ENCODE results near the gene WFIKKN2. TPM values are rescaled to one million over a fixed set of nuclear protein-coding genes. Genes with fewer than 3 reads are reported as not detected.
"Not testable (repeated sequence)": the region's sequence is repeated elsewhere in the genome, so short reads cannot be mapped to it uniquely, and the experiment has no call there.

The WFIKKN2 gene
- total and polyA plus RNA-seq, 2 of the 4 experiments (the other 2 are of a cell fraction), result 0.02 TPM; not detected in 1

DNA sequence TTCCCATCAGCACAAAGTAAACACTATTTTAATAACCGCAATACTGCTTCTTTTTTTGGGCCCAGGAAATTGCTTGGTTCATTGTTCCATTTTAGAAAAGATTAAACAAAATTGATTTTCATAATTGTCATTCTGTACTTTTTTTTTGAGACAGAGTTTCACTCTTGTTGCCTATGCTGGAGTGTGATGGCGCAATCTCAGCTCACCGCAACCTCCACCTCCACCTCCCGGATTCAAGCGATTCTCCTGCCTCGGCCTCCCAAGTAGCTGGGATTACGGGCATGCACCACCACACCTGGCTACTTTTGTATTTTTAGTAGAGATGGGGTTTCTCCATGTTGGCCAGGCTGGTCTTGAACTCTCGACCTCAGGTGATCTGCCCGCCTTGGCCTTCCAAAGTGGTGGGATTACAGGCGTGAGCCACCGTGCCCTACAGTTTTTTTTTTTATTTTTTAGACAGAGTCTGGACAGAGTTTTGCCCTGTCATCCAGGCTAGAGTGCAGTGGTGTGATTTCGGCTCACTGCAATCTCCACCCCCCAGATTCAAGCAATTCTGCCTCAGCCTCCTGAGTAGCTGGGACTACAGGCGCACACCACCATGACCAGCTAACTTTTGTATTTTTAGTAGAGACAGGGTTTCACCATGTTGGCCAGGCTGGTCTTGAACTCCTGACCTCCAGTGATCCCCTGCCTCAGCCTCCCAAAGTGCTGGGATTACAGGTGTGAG is 30.5 kb upstream of the WFIKKN2 start:
- H4K91ac ChIP-seq (ENCODE audit: insufficient read depth, low read depth, low read length); H3K23ac ChIP-seq (ENCODE audit: low read depth, low read length); H3K4me1 ChIP-seq (ENCODE audit: control insufficient read depth, insufficient read depth, low read length); H2AK9ac ChIP-seq (replicated peaks; ENCODE audit: low read depth, low read length, poor library complexity); H4K5ac ChIP-seq (ENCODE audit: low read depth, low read length); H3K79me1 ChIP-seq (ENCODE audit: low read depth in 1 of 2, low read length in 2 of 2); H3K4me2 ChIP-seq (ENCODE audit: low read depth, low read length); DNase-seq; H3K4me3 ChIP-seq (ENCODE audit: insufficient read depth, low read depth, low read length); H2AK5ac ChIP-seq (ENCODE audit: low read depth, low read length); POLR2A ChIA-PET (ENCODE audit: unreplicated experiment); H3K14ac ChIP-seq (replicated peaks; ENCODE audit: low read depth, low read length); H3K18ac ChIP-seq (ENCODE audit: low read depth, low read length); intact Hi-C loops (cut with micrococcal nuclease); H2BK20ac ChIP-seq (ENCODE audit: low read depth, low read length); in situ Hi-C loops (cut with MboI; ENCODE audit: low sequenced_read_pairs); H3K9me1 ChIP-seq (ENCODE audit: insufficient read depth, low read length); H4K8ac ChIP-seq (ENCODE audit: low read depth in 2 of 2, low read length in 2 of 2); dilution Hi-C loops (cut with HindIII; ENCODE audit: low sequenced_read_pairs, unreplicated experiment); H2AFZ ChIP-seq (replicated peaks; ENCODE audit: low read length, poor library complexity); H2BK15ac ChIP-seq (ENCODE audit: low read depth, low read length); H2BK120ac ChIP-seq (ENCODE audit: low read depth, low read length); ATAC-seq (ENCODE audit: low read depth); H3K36me3 ChIP-seq (ENCODE audit: control insufficient read depth, insufficient read depth, low read length); H3K27ac ChIP-seq (ENCODE audit: insufficient read depth, low read length); H3K56ac ChIP-seq (ENCODE audit: extremely low read depth, insufficient read depth, low read length); BruUV-seq (replicated peaks); H3K9me3 ChIP-seq (ENCODE audit: control insufficient read depth, insufficient read depth, low read length); H4K20me1 ChIP-seq (ENCODE audit: insufficient read depth, low read length); H3K4ac ChIP-seq (ENCODE audit: low read depth, low read length); CTCF ChIA-PET; H2BK5ac ChIP-seq (ENCODE audit: low read depth, low read length, poor library complexity, severe bottlenecking); H3K9ac ChIP-seq (ENCODE audit: low read depth, low read length): not testable (repeated sequence)
- peaks cover 18% of the 10 kb centered on the region for H3K27me3 ChIP-seq (ENCODE audit: control insufficient read depth, insufficient read depth, low read length)
- no CpG with 5 or more reads among the region's 13 CpGs for WGBS, 2 experiments (ENCODE audit: extremely low coverage in 2 of 2, insufficient read length in 1 of 2)
- TF ChIP-seq CEBPB (IDR thresholded peaks at IDR 0.05; ENCODE audit: low read depth, low read length), result peak; percentile 17; the same call in 1 of the 2 replicates

Measured in IMR-90 (cell line).